ENCODE results near the gene OVCH2. TPM values are rescaled to one million over a fixed set of nuclear protein-coding genes. Genes with fewer than 3 reads are reported as not detected.
A peak's percentile ranks its signal among the peaks of the same experiment; 100 is the strongest.
"Not testable (repeated sequence)": the region's sequence is repeated elsewhere in the genome, so short reads cannot be mapped to it uniquely, and the experiment has no call there.

OVCH2 gene
- total and polyA plus RNA-seq, 9 donors = 0.11 to 0.31 (median 0.20) TPM; not detected in 2

- not testable (repeated sequence) for H3K4me3 ChIP-seq (ENCODE audit: low read length); H3K9me3 ChIP-seq (replicated peaks; ENCODE audit: control insufficient read depth, low read depth, low read length); H3K27ac ChIP-seq (ENCODE audit: low read length); H3K4me1 ChIP-seq (ENCODE audit: control insufficient read depth, insufficient read depth, low read length); H3K27me3 ChIP-seq (ENCODE audit: control insufficient read depth, insufficient read depth, low read length); DNase-seq
- H3K36me3 ChIP-seq (ENCODE audit: control insufficient read depth, insufficient read depth, low read length) = peaks cover 31% of the 10 kb centered on the region
- no CpG with 5 or more reads among the region's 16 CpGs for WGBS (ENCODE audit: insufficient coverage)
Observed at GRCh38 chr11:7663531-7663930, 42.7 kb downstream of the OVCH2 start.

GRCh38 chr11:7657306-7658025 is 48.8 kb downstream of the OVCH2 start:
- peaks cover 50% of the 10 kb centered on the region for H3K36me3 ChIP-seq (ENCODE audit: control insufficient read depth, insufficient read depth, low read length)
- no peaks in the 10 kb centered on the region for H3K4me1 ChIP-seq (ENCODE audit: control insufficient read depth, insufficient read depth, low read length)
- H3K27me3 ChIP-seq (ENCODE audit: control insufficient read depth, insufficient read depth, low read length) = no peaks in the 10 kb centered on the region
- peak; percentile 79 for DNase-seq
- H3K4me3 ChIP-seq (ENCODE audit: low read length) = no peak overlapping the region
- no peak overlapping the region for H3K27ac ChIP-seq (ENCODE audit: low read length)
- 52% methylated on average over 14 of the region's 15 CpGs for WGBS (ENCODE audit: insufficient coverage)
- H3K9me3 ChIP-seq (replicated peaks; ENCODE audit: control insufficient read depth, low read depth, low read length) = no peaks in the 10 kb centered on the region

GRCh38 chr11:7656704-7657103 is 49.6 kb downstream of the OVCH2 start:
- no peak overlapping the region for H3K27ac ChIP-seq (ENCODE audit: low read length)
- H3K36me3 ChIP-seq (ENCODE audit: control insufficient read depth, insufficient read depth, low read length) = peaks cover 57% of the 10 kb centered on the region
- H3K27me3 ChIP-seq (ENCODE audit: control insufficient read depth, insufficient read depth, low read length) = no peaks in the 10 kb centered on the region
- H3K9me3 ChIP-seq (replicated peaks; ENCODE audit: control insufficient read depth, low read depth, low read length) = no peaks in the 10 kb centered on the region
- no peaks in the 10 kb centered on the region for H3K4me1 ChIP-seq (ENCODE audit: control insufficient read depth, insufficient read depth, low read length)
- no peak for DNase-seq
- H3K4me3 ChIP-seq (ENCODE audit: low read length) = no peak overlapping the region
- 74% methylated on average over 10 of the region's 11 CpGs for WGBS (ENCODE audit: insufficient coverage)

- H3K36me3 ChIP-seq (ENCODE audit: control insufficient read depth, insufficient read depth, low read length) = peaks cover 68% of the 10 kb centered on the region
- no peaks in the 10 kb centered on the region for H3K4me1 ChIP-seq (ENCODE audit: control insufficient read depth, insufficient read depth, low read length)
- no peak overlapping the region for H3K4me3 ChIP-seq (ENCODE audit: low read length)
- H3K27ac ChIP-seq (ENCODE audit: low read length) = no peak overlapping the region
- no peaks in the 10 kb centered on the region for H3K27me3 ChIP-seq (ENCODE audit: control insufficient read depth, insufficient read depth, low read length)
- 89% methylated on average over 10 of the region's 14 CpGs for WGBS (ENCODE audit: insufficient coverage)
- no peak for DNase-seq
- H3K9me3 ChIP-seq (replicated peaks; ENCODE audit: control insufficient read depth, low read depth, low read length) = no peaks in the 10 kb centered on the region
Observed at GRCh38 chr11:7655253-7656217, 50.7 kb downstream of the OVCH2 start.

- peaks cover 79% of the 10 kb centered on the region for H3K36me3 ChIP-seq (ENCODE audit: control insufficient read depth, insufficient read depth, low read length)
- no peak overlapping the region for H3K27ac ChIP-seq (ENCODE audit: low read length)
- DNase-seq = peak; percentile 45
- 58% methylated on average over 4 of the region's 4 CpGs for WGBS (ENCODE audit: insufficient coverage)
- H3K4me1 ChIP-seq (ENCODE audit: control insufficient read depth, insufficient read depth, low read length) = no peaks in the 10 kb centered on the region
- no peak overlapping the region for H3K4me3 ChIP-seq (ENCODE audit: low read length)
- H3K27me3 ChIP-seq (ENCODE audit: control insufficient read depth, insufficient read depth, low read length) = no peaks in the 10 kb centered on the region
- no peaks in the 10 kb centered on the region for H3K9me3 ChIP-seq (replicated peaks; ENCODE audit: control insufficient read depth, low read depth, low read length)
Observed at GRCh38 chr11:7654195-7654705, 52.0 kb downstream of the OVCH2 start.

GRCh38 chr11:7651700-7652099 is 54.6 kb downstream of the OVCH2 start:
- H3K27ac ChIP-seq (ENCODE audit: low read length) = no peak overlapping the region
- H3K36me3 ChIP-seq (ENCODE audit: control insufficient read depth, insufficient read depth, low read length) = peaks cover 79% of the 10 kb centered on the region
- no peaks in the 10 kb centered on the region for H3K4me1 ChIP-seq (ENCODE audit: control insufficient read depth, insufficient read depth, low read length)
- no peak for DNase-seq
- no peak overlapping the region for H3K4me3 ChIP-seq (ENCODE audit: low read length)
- 94% methylated on average over 7 of the region's 9 CpGs for WGBS (ENCODE audit: insufficient coverage)
- H3K27me3 ChIP-seq (ENCODE audit: control insufficient read depth, insufficient read depth, low read length) = no peaks in the 10 kb centered on the region
- H3K9me3 ChIP-seq (replicated peaks; ENCODE audit: control insufficient read depth, low read depth, low read length) = no peaks in the 10 kb centered on the region

- WGBS (ENCODE audit: insufficient coverage) = 78% methylated on average over 4 of the region's 5 CpGs
- H3K9me3 ChIP-seq (replicated peaks; ENCODE audit: control insufficient read depth, low read depth, low read length) = no peaks in the 10 kb centered on the region
- no peak for DNase-seq
- H3K27ac ChIP-seq (ENCODE audit: low read length) = no peak overlapping the region
- no peak overlapping the region for H3K4me3 ChIP-seq (ENCODE audit: low read length)
- no peaks in the 10 kb centered on the region for H3K27me3 ChIP-seq (ENCODE audit: control insufficient read depth, insufficient read depth, low read length)
- peaks cover 74% of the 10 kb centered on the region for H3K36me3 ChIP-seq (ENCODE audit: control insufficient read depth, insufficient read depth, low read length)
- H3K4me1 ChIP-seq (ENCODE audit: control insufficient read depth, insufficient read depth, low read length) = no peaks in the 10 kb centered on the region
Observed at GRCh38 chr11:7651140-7651551, 55.1 kb downstream of the OVCH2 start.

GRCh38 chr11:7648264-7648663 is 58.0 kb downstream of the OVCH2 start:
- Histone ChIP-seq H3K4me1 (ENCODE audit: control insufficient read depth, insufficient read depth, low read length) (no peaks in the 10 kb centered on the region), H3K36me3 (ENCODE audit: control insufficient read depth, insufficient read depth, low read length) (peaks cover 51% of the 10 kb centered on the region)
- WGBS (ENCODE audit: insufficient coverage) = 83% methylated on average over 2 of the region's 3 CpGs

GRCh38 chr11:7646866-7647265 is 59.4 kb downstream of the OVCH2 start:
- H3K4me1 ChIP-seq (ENCODE audit: control insufficient read depth, insufficient read depth, low read length) = no peaks in the 10 kb centered on the region
- no peak overlapping the region for H3K27ac ChIP-seq (ENCODE audit: low read length)
- H3K4me3 ChIP-seq (ENCODE audit: low read length) = no peak overlapping the region
- no peaks in the 10 kb centered on the region for H3K9me3 ChIP-seq (replicated peaks; ENCODE audit: control insufficient read depth, low read depth, low read length)
- no CpG with 5 or more reads among the region's 2 CpGs for WGBS (ENCODE audit: insufficient coverage)
- H3K27me3 ChIP-seq (ENCODE audit: control insufficient read depth, insufficient read depth, low read length) = no peaks in the 10 kb centered on the region
- no peak for DNase-seq
- peaks cover 42% of the 10 kb centered on the region for H3K36me3 ChIP-seq (ENCODE audit: control insufficient read depth, insufficient read depth, low read length)

More at GRCh38 chr11:7648264-7648663, 58.0 kb downstream of the OVCH2 start:
- no peak for DNase-seq
- Histone ChIP-seq H3K9me3 (replicated peaks; ENCODE audit: control insufficient read depth, low read depth, low read length) (no peaks in the 10 kb centered on the region), H3K27ac (ENCODE audit: low read length) (no peak overlapping the region), H3K27me3 (ENCODE audit: control insufficient read depth, insufficient read depth, low read length) (no peaks in the 10 kb centered on the region), H3K4me3 (ENCODE audit: low read length) (no peak overlapping the region)

- Histone ChIP-seq H3K27me3 (ENCODE audit: control insufficient read depth, insufficient read depth, low read length) (no peaks in the 10 kb centered on the region), H3K9me3 (replicated peaks; ENCODE audit: control insufficient read depth, low read depth, low read length) (no peaks in the 10 kb centered on the region), H3K36me3 (ENCODE audit: control insufficient read depth, insufficient read depth, low read length) (peaks cover 44% of the 10 kb centered on the region), H3K4me1 (ENCODE audit: control insufficient read depth, insufficient read depth, low read length) (no peaks in the 10 kb centered on the region), H3K27ac (ENCODE audit: low read length) (no peak overlapping the region), H3K4me3 (ENCODE audit: low read length) (no peak overlapping the region)
- DNase-seq = no peak
- WGBS (ENCODE audit: insufficient coverage) = 100% methylated on average over 1 of the region's 3 CpGs
Observed at GRCh38 chr11:7645206-7645605, 61.1 kb downstream of the OVCH2 start.

Measured in muscle of leg (tissue), 11 donors.